ENCODE results near the gene RYK.
"Not testable (repeated sequence)": the region's sequence is repeated elsewhere in the genome, so short reads cannot be mapped to it uniquely, and the experiment has no call there.

RYK gene

DNA sequence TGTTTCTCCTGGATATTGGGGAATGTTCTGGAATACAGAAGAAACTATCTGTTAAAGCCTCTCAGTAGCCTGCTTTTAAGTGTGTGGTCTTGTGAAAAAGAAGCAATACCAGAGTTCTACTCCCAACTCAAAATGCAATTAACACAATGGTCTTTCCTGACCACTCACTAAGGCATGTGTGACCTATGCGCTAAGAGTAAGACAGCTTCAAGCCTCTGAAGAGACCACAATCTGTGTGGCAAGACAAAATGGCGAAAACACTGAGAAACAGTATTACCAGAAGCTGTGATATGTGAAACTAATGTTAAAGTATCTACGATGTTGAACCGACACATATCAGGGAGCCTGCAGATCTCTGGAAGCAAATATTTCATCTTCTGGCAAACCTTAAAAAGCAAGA is 33.8 kb downstream of the RYK start:
- no peak for DNase-seq (ENCODE audit: low read depth, low spot score)

DNA sequence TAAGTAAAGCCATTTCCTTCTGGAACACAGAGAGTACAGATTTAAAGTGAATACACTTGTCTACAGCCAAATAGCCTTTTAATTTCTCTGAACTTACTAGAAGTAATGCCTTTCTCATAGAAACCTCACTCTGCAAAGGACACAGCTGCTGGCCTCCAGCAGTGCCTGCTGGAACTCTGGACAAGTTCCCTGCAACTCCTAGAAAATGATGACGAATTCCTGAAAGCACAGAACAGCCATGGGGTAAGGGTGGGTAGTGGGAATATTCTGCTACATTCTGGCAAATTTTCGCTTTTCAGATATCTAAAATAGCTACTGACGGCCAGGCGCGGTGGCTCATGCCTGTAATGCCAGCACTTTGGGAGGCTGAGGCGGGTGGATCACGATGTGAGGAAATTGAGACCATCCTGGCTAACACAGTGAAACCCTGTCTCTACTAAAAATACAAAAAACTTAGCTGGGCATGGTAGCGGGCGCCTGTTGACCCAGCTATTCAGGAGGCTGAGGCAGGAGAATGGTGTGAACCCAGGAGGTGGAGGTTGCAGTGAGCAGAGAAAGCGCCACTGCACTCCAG is 34.4 kb downstream of the RYK start:
- DNase-seq (ENCODE audit: low read depth, low spot score) = no peak

DNA sequence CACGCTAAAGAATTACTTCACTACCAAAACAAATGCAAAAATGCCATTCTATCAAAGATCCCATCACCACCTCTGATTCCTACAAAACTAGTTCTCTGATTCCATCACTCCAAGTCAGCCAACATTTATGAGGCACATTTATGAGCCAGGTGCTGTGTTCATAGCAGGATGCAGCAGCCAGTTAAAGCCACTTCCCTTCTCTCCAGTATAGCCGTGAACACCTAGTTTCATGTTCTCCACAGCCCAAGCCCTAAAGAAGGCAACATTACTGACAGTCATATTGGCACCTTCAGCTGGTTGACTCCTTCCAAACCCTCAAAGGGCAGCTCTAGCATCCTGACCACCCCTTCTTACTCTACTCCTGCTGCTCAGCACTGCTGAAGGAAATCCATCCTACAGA is 36.4 kb downstream of the RYK start:
- DNase-seq (ENCODE audit: low read depth, low spot score) = no peak

DNA sequence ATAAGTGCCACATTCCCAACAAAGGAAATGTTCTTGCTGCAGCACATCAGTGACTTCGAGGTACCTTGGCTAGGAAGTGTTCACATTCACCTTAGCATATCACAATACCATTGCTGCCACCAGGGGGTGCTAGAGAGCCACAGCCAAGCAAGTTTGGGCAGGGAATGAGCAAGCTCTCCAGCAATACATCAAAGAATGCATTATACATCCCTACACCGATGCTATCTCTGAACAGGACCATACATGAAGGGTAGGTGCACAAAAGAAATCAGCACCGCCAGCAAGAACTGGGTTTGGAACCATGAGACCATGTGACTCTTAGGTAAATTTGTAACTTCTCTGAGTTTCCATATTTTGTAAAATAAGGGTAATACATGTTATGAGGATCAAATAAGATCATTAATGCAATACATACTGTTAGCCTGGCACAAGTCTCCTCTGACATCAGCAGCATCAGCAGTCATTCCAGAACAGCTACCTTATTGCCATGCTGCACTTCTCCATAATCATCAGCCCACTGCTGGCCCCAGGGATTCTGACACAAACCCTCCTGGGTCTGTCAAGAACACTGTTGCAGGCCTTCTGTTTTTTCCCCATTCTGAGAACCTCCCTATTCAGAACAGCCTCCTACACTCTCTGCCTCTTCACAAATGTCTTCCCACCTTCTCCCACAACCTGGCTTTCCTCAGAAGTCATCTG is 37.5 kb downstream of the RYK start:
- DNase-seq (ENCODE audit: low read depth, low spot score) = peak; percentile 90

DNA sequence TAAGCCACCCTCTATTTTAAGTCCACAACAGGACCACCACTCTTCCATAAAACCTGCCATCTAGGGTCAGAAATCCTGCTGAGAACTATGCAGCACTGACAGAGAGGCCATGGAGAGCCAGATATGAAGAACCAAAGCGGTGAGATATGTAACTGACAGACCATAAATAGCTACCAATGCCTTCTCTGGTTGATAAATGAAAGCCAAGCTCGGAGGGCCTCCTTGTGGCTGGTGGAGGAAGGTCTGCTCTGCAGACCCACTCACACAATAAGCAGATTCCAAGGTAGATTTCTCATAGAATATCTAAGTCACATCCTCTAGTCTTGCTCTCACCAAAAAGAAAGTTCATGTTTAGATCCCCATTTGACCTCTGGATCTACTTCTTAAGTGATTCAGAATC is 38.9 kb downstream of the RYK start:
- DNase-seq (ENCODE audit: low read depth, low spot score) = peak; percentile 79

DNA sequence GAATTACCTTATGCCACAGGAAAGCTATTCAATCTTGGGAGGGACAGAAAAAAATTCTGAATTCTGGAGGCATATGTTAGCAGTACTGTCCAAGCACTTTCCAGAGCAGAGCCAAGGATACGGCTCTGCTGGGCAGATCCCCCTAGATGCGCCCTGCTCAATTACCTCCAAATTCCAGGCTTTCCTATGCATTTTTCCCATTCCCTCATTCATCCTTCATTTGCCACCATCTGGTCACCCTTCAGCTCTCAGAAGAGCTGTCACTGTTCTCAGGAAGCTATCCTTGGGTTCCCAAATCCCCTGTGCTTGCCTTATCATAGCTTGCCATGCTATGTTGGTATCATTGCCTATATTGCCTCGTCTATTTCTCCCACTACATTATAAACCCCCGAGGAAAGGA is 45.2 kb downstream of the RYK start:
- DNase-seq (ENCODE audit: low read depth, low spot score) = no peak

DNA sequence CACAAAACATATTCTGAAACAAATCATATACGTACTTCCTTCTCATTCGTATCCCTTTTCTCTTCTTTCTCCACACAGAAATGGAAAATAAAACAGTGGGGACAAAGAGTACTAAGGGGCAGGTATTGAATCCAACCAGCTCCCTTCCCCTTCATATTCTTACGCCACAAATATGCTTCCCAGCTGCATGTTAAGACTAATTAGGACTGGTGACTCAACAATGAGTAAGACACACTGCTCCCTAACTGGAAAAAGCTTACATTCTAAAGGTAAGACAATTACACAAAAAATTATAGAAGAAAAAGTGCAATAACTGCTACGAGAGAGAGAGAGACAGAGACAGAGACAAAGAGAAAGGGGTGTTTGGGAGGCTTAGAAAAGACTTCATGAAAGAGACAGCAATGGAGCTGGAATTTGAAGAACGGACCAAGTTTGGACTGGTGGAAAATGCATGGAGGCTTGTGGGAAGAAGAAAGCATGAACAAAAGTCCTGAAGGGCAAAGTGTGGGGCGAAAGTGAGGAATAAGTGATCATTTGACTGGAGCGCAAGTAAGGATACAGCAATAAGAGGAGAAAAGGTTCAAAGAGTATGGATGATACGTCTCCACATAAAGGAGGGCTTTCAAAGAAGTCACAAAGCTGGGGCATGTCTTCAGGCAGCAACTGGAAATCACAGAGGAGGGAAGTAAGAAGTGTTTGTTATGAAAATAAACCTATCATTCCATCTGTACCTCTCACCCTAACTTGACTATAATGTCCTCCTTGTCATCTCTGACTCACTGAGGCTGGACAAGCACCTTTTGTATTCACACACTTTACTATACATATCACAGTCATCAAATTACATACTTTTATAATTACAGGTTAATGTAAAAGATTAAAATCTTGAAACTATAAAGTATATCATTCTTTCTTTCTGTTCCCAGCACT is 49.2 kb downstream of the RYK start:
- DNase-seq (ENCODE audit: low read depth, low spot score) = peak; percentile 90

DNA sequence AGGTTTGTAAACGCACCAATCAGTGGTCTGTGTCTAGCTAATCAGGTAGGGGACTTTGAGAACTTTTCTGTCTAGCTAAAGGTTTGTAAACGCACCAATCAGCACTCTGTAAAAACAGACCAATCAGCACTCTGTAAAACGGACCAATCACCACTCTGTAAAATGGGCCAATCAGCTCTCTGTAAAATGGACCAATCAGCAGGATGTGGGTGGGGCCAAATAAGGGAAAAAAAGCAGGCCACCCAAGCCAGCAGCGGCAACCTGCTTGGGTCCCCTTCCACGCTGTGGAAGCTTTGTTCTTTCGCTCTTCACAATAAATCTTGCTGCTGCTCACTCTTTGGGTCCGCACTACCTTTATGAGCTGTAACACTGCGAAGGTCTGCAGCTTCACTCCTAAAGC is 50.8 kb downstream of the RYK start:
- not testable (repeated sequence) for DNase-seq (ENCODE audit: low read depth, low spot score)

DNA sequence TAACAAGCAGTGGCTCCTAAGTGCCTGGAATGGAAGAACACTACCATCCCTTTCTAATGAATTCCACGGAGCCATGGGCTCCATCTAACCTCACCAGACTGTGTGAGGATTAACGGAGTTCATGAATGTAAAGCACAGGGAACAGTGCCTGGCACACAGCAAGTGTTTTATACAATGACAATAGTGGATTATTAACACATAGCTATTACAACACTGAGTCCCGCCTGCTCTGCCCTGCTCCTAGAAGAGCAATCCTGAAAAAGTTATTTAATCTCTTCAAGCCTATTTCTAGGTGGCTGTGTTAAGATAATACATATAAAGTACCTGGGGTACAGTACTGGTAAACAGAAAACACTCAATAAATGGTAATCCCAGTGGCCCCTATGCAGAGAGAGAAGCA is 51.4 kb downstream of the RYK start:
- no peak for DNase-seq (ENCODE audit: low read depth, low spot score)

DNA sequence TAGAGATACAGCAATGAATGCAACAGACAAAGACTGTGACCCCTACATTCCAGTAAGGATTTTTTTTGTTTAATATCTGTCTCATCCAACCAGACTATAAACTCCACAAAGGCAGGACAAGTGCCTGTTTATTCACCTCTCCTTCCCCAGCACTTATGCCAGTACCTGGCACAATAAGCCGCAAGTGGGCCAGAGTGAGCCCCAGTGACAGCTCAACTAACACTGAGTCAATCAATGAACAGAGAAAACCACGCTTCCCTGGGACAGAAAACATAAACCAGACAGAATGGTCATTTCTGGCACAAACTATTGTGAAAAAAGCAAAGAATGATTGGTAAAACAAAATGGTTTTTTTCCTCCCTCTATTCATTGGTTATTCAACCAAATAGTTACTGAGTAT is 52.2 kb downstream of the RYK start:
- DNase-seq (ENCODE audit: low read depth, low spot score) = no peak

DNA sequence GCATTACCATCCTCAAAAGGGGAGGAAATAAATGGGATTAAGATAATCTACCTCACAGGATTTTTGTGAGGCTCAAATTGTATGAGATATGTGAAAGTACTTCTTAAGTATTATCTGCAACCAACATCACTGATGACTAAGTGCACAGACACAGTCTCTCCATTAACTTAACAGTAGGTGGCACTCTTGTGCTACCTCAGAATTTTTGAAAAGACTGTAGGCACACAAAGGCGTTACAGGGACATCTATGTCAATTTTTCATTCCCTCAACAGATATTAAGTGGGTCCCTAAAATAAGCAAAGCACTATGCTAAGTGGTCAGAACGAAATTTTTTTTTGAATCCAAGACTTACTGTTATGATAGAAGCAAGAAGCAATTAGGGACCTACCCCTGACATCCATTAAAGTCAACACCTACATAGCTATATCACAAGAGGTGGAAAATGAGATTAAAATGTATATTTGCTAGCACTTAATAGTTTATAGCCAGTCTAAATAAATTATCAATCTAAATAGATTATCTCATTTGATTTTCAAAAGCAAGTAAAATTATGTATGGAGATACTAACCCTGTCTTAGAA is 52.9 kb downstream of the RYK start:
- peak; percentile 79 for DNase-seq (ENCODE audit: low read depth, low spot score)

DNA sequence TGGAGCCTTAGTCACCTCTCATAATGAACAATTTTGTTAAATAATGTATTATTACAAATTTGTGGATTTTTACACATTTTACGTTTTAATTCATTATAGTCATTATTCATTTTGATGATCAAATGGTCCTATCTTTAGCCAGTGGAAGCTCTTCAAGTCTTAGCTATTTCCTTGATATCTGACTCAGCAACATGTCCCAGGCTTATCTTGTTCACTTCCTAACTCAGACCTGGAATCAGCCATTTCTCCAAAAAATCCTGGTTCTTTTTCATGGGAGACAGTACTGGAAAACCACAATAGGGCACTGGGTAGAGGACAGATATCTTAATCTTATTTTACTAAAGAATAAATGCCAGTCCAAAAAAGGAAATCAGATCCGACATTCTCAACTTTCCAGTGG is 56.4 kb downstream of the RYK start:
- DNase-seq (ENCODE audit: low read depth, low spot score) = no peak

DNA sequence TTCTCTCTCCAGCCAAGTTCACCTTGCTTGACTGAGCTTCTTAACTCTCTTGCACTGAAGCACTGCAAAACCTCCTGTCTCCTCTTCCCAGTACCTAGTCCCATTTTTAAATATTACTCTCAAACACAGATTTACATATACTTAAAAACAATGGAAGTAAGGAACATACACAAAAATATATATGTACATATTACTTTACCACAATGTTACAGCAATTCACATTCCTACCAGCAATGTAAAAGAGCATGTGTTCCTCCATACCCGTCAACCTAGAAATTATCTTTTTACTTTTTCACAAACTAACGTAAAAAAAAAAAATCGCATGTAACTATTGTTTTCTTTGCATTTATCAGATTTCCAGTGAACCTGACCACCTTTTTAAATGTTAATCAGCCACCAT is 60.4 kb downstream of the RYK start:
- DNase-seq (ENCODE audit: low read depth, low spot score) = no peak

DNA sequence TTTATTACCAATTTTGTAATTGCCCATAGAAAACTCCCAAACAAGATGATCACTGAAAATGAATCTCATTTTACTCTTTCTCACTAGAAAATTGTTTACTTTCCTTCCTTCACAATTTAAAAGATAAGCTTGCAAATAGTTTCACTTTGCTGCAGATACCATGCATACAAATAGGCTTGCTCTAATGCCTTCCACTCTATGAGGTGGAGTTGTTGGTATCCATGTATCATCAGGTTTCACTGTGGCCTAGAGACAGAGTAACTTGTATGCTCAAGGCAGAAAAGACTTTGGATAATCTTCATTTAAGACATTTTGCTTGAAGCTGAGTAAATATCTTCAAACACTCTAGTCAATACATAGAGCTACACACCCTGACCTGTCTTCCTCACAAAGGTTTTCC is 60.8 kb downstream of the RYK start:
- peak; percentile 35 for DNase-seq (ENCODE audit: low read depth, low spot score)

DNA sequence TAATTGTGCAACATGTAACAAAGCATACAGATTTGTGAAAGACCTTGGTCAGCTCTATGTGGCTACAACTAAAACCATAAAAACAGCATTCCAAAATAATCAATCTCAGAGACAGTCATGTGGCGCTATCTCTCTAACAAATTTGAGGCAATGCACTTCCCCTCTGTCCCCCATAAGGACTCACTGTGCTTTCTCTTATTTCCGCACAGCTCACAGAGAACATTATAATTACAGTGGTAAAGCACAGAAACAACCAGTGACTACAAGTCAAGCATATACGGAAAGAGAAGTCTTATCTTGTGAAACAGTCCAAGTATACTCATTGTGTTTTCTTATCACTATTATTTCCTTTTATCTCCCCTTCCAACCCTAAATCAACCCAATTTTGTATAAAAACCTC is 64.3 kb downstream of the RYK start:
- DNase-seq (ENCODE audit: low read depth, low spot score) = no peak

DNA sequence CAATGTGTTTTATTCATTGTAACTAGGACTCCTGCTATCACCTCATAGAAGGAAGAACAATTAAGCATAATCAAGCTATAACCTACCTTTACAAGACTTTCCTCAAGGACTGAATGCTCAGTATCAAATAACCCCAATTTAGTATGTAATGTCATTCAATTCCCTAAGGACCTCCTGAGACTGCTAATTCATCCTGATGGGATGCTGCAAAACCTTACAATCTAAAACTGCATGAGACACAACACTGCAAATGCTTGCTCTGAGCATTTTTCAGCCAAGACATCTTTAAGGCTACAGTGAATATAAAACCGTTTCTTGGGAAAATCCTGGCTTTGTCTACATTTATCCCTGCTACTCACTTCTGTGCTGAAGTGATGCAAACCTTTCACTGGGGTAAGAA is 69.9 kb downstream of the RYK start:
- DNase-seq (ENCODE audit: low read depth, low spot score) = no peak

DNA sequence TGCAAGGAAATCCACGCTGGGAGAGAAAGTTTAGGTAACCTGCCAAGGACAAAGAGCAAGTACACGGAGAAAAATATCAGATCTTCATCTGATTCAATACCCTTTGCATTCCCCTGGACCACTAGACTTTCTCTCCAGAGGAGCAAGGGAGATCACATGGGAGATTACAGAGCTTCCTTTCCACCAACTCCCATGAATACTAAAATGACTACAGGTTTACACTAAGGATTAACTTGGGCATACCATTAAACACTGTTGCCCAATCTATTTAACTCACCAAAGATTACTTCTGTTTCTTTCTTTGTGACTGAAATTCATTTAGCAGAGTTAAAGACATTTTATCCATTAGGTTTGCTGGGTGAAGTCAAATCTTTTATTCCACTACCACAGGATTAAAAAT is 71.2 kb downstream of the RYK start:
- DNase-seq (ENCODE audit: low read depth, low spot score) = no peak

DNA sequence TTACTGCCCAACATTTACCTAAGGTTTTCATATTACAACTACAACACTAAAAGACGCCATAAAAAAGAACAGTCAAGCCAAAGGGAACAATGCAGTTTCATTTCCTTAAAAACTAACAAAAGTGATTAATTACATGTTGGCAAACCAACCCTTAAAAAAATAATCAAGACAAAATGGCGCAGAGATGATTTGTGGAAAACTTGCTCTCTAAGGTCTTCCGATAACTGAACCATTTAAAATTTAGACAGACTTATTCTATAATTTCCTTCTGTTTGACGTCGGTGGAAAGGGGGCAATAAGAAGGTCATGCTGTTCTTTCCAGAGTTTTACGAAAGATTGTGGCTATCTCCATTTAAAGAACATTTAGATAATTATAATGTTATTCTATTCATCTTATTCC is 87.6 kb downstream of the RYK start:
- DNase-seq (ENCODE audit: low read depth, low spot score) = no peak

DNA sequence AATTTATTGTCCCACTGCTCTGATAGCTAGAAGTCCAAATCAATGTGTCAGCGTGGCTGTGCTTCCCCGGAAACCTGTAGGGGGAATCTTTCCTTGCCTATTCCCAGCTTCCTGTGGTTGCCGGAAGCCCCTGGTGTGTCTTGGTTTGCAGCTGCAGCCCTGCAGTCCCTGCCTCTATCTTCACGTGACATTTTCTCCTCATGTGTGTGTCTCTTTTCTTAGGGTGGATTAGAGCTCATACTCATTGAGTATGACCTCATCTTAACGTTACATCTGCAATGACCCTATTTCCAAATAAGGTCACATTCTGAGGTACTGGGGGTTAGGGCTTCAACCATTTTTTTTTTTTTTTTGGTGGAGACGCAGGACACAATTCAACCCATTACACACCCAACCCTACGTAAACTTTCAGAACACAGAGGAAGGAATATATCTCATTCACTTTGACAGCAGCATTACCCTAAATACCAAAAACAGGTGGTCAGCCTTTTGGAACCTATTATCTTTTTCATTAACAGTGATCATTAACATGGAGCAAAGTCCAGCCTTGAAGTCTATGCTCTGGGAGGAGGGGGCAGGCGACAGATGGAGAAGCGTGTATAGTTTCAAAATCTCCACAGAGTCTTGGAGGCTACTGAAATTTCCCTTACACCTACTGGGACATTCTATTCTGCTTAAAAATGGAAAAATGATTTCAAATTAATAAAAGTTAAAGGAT is 88.6 kb downstream of the RYK start:
- no peak for DNase-seq (ENCODE audit: low read depth, low spot score)

DNA sequence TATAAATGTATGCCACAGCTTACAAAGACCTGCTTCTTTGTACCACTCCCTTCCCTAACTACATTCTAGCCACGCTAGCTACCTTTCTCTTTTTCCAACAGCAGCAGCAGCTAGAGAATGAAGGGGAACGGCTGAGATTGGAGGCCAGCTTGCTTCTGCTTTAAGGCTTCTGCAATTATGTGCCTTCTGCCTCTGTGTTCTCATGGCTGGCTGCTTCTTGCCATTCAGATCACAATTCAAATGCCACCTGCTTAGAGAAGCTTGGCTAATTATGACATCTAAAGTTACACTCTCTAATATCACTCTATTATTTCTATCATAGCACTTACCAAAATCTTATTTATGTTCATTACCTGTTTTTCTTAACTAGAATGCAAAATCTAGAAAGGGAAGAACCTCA is 95.2 kb downstream of the RYK start:
- DNase-seq (ENCODE audit: low read depth, low spot score) = no peak

DNA sequence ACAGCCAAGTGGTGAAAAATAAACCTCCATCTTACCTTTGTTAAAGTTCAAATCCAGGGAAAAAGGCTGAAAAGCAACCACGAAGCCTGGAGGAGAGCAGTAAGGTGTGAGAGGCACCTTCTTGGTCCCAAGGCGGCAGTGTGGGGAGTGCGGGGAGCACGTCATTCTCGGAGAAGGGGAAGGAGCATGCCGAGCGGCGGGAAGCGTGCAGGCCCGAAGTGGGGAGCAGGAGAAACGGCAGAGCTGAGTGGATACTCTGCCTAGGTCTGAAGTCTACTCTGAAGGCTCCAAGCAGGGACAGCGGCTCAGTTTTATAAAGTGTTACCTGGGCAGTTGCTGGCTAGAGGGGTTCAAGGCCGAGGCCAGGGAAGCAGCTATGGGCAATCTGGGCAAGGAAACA is 96.9 kb downstream of the RYK start:
- no peak for DNase-seq (ENCODE audit: low read depth, low spot score)

DNA sequence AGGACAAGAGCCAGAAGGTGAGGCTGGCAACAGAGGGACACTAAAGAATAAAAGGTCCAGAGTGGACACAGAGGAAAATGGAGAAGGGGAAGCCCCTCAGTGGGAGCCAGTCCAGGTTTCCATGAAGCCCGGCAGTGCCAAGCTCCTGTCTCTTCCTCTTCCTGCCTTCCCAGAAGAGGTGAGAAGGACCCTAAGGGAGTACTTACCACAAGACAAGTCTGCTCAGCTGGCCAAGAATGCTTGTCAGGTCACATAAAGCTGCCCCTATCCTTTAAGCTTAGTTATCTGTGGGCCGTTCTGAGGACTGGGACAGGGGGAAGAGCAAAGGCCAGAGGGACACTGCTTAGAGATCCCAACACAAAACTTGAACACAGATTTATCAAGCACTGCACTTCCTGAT is 100.2 kb downstream of the RYK start:
- no peak for DNase-seq (ENCODE audit: low read depth, low spot score)

Measured in astrocyte of the hippocampus (primary cell).